ENCODE data around the gene ADAMTS4. TPM values are rescaled to one million over a fixed set of nuclear protein-coding genes. Genes with fewer than 3 reads are reported as not detected.

ADAMTS4 gene
- total and polyA plus RNA-seq, 9 of the 15 experiments (the other 6 are each of a cell fraction or from before 2014, with no cell fraction given): 0.07 to 3.7 (median 0.41) TPM

- no peak; the same call in 1 of the 2 replicates for TF ChIP-seq MGA (IDR thresholded peaks at IDR 0.05)
- no peak for TF ChIP-seq ZNF699 (CRISPR knock-in tag; IDR thresholded peaks at IDR 0.05; ENCODE audit: insufficient replicate concordance)
- no peak for TF ChIP-seq SMARCA5 (IDR thresholded peaks at IDR 0.05)
- TF ChIP-seq SMAD3 (CRISPR knock-in tag; conservative IDR thresholded peaks at IDR 0.05): peak; percentile 36; the same call in 1 of the 2 replicates
- no peak for TF ChIP-seq ZNF280A (IDR thresholded peaks at IDR 0.05; ENCODE audit: low read depth, partially characterized antibody)
- no peak for TF ChIP-seq TCF7L2 (IDR thresholded peaks at IDR 0.05; ENCODE audit: low read depth, low read length)
- no peak for TF ChIP-seq IRF9 (tag; IDR thresholded peaks at IDR 0.05)
- no peak for TF ChIP-seq GATAD2A (IDR thresholded peaks at IDR 0.05)
- TF ChIP-seq CREB1 (IDR thresholded peaks at IDR 0.05): peak; percentile 80
- peak; percentile 70; the same call in 1 of the 2 replicates for TF ChIP-seq CREB1 (CRISPR knock-in tag; IDR thresholded peaks at IDR 0.05)
- TF ChIP-seq ZFX (CRISPR knock-in tag; IDR thresholded peaks at IDR 0.05): peak; percentile 86
- no peak for TF ChIP-seq ELK3 (CRISPR knock-in tag; IDR thresholded peaks at IDR 0.05)
Observed at GRCh38 chr1:161201836-161202712, 3.2 kb upstream of the ADAMTS4 start, which contains the start of gene NDUFS2 (continued).
